Ishikawa (cell line): ENCODE data around the gene OSM.
A peak's percentile ranks its signal among the peaks of the same experiment; 100 is the strongest.

Experiments
- CEBPB ChIP-seq: IDR thresholded peaks from 2 replicates; pipeline ENCODE4 v1.6.1; 2012
- CREB1 ChIP-seq: IDR thresholded peaks from 2 replicates; pipeline ENCODE4 v1.6.1; 2012; ENCODE audit warnings: low read depth
- EGR1 ChIP-seq: IDR thresholded peaks from 2 replicates; pipeline ENCODE4 v1.6.1; 2012
- EP300 ChIP-seq: IDR thresholded peaks from 2 replicates; pipeline ENCODE4 v1.6.1; 2012; ENCODE audit warnings: borderline replicate concordance
- FOXM1 ChIP-seq: IDR thresholded peaks from 2 replicates; pipeline ENCODE4 v1.6.1; 2012; ENCODE audit warnings: low read depth, borderline replicate concordance
- NFIC ChIP-seq: IDR thresholded peaks from 2 replicates; pipeline ENCODE4 v1.6.1; 2012
- RAD21 ChIP-seq: IDR thresholded peaks from 2 replicates; pipeline ENCODE4 v1.6.1; 2012; ENCODE audit warnings: low read depth
- TAF1 ChIP-seq: IDR thresholded peaks from 2 replicates; pipeline ENCODE4 v1.6.1; 2012; ENCODE audit warnings: low read depth, mild to moderate bottlenecking
- TCF12 ChIP-seq: IDR thresholded peaks from 2 replicates; pipeline ENCODE4 v1.6.1; 2012; ENCODE audit warnings: low read depth
- TEAD4 ChIP-seq: IDR thresholded peaks from 2 replicates; pipeline ENCODE4 v1.6.1; 2012
- YY1 ChIP-seq: IDR thresholded peaks from 2 replicates; pipeline ENCODE4 v1.6.1; 2012; ENCODE audit warnings: low read depth
- ZBTB7A ChIP-seq: IDR thresholded peaks from 2 replicates; pipeline ENCODE4 v1.6.1; 2012; ENCODE audit warnings: low read depth
- TF ChIP-seq, protein P1 (sequence below): IDR thresholded peaks from 2 replicates; pipeline ENCODE4 v1.6.1; 2012
- TF ChIP-seq, protein P2 (sequence below): IDR thresholded peaks from 2 replicates; pipeline ENCODE4 v1.6.1; 2012; ENCODE audit warnings: low read depth, mild to moderate bottlenecking
- TF ChIP-seq, protein P3 (sequence below): IDR thresholded peaks from 2 replicates; pipeline ENCODE4 v1.6.1; 2012

Gene OSM

DNA sequence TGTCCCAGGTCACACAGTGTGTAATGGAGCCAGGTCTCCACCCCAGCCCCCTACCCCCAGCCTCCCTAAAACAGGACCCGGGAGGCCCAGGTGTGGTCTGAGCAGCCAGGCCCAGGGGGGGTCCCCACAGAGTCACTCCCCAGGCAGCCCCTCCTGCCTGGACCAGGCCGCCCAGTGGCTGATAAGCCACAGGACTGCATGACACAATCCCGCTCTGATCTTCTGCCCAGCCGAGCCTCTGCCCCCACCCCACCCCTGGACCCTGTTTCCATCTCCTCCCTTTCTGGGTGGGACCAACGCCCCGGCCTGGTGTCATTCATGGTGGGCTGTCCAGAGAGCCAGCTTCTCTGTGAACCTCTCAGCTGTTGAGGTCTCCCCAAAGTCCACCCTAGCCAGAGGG, 12.3 kb downstream of the OSM start:
- TF ChIP-seq, protein P1, sequence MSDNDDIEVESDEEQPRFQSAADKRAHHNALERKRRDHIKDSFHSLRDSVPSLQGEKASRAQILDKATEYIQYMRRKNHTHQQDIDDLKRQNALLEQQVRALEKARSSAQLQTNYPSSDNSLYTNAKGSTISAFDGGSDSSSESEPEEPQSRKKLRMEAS = no peak
- no peak for TF ChIP-seq TEAD4
- no peak for TF ChIP-seq EGR1
- TF ChIP-seq EP300 = no peak
- no peak for TF ChIP-seq TAF1
- TF ChIP-seq, protein P2, sequence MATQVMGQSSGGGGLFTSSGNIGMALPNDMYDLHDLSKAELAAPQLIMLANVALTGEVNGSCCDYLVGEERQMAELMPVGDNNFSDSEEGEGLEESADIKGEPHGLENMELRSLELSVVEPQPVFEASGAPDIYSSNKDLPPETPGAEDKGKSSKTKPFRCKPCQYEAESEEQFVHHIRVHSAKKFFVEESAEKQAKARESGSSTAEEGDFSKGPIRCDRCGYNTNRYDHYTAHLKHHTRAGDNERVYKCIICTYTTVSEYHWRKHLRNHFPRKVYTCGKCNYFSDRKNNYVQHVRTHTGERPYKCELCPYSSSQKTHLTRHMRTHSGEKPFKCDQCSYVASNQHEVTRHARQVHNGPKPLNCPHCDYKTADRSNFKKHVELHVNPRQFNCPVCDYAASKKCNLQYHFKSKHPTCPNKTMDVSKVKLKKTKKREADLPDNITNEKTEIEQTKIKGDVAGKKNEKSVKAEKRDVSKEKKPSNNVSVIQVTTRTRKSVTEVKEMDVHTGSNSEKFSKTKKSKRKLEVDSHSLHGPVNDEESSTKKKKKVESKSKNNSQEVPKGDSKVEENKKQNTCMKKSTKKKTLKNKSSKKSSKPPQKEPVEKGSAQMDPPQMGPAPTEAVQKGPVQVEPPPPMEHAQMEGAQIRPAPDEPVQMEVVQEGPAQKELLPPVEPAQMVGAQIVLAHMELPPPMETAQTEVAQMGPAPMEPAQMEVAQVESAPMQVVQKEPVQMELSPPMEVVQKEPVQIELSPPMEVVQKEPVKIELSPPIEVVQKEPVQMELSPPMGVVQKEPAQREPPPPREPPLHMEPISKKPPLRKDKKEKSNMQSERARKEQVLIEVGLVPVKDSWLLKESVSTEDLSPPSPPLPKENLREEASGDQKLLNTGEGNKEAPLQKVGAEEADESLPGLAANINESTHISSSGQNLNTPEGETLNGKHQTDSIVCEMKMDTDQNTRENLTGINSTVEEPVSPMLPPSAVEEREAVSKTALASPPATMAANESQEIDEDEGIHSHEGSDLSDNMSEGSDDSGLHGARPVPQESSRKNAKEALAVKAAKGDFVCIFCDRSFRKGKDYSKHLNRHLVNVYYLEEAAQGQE = no peak

DNA sequence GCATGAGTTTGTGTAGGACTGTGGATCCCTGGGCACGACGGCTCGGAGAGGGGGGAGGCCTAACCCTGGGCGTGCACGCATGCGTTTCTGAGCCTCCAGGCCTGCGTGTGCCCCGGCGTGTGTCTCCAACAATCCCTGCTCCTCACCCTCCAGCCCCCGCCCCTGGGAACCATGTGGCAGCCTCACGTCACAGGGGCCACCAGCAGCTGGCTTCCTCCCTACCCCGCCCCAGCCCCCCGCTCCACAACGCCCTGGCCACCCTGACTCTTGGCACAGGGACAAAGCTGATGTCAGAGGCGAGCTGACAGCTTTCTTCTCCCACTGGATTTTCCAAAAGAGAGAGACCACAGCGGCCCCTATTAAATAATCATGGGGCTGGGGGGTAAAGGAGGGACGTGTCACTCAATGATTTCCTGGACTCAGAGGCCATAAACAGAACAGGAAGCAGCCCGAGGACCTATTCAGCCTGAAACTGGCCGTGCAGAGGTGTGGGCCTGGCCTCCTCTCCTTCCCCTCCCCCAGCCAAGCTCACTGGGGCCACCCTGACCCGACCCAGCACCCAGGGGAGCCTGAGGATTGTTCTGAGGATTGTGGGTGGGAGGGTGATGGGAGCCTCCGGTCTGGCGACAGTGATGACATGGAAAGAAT, 13.3 kb downstream of the OSM start:
- no peak; the same call in 1 of the 2 replicates for TF ChIP-seq TAF1
- TF ChIP-seq EGR1 = no peak; the same call in 1 of the 2 replicates
- TF ChIP-seq CEBPB = peak; percentile 60; the same call in 1 of the 2 replicates
- peak; percentile 90 for TF ChIP-seq TCF12
- TF ChIP-seq NFIC = peak; percentile 73
- TF ChIP-seq FOXM1 = peak; percentile 90
- no peak for TF ChIP-seq RAD21
- TF ChIP-seq ZBTB7A = peak; percentile 53; the same call in 1 of the 2 replicates
- TF ChIP-seq, protein P2 = no peak
- TF ChIP-seq EP300 = peak; percentile 92
- TF ChIP-seq YY1 = 0 out of 2 replicates have a peak, but pooled peaks have one; percentile 15
- TF ChIP-seq, protein P3, sequence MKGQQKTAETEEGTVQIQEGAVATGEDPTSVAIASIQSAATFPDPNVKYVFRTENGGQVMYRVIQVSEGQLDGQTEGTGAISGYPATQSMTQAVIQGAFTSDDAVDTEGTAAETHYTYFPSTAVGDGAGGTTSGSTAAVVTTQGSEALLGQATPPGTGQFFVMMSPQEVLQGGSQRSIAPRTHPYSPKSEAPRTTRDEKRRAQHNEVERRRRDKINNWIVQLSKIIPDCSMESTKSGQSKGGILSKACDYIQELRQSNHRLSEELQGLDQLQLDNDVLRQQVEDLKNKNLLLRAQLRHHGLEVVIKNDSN = peak; percentile 69
- peak; percentile 31; the same call in 1 of the 2 replicates for TF ChIP-seq CREB1
- TF ChIP-seq, protein P1 = peak; percentile 91
- TF ChIP-seq TEAD4 = peak; percentile 55

DNA sequence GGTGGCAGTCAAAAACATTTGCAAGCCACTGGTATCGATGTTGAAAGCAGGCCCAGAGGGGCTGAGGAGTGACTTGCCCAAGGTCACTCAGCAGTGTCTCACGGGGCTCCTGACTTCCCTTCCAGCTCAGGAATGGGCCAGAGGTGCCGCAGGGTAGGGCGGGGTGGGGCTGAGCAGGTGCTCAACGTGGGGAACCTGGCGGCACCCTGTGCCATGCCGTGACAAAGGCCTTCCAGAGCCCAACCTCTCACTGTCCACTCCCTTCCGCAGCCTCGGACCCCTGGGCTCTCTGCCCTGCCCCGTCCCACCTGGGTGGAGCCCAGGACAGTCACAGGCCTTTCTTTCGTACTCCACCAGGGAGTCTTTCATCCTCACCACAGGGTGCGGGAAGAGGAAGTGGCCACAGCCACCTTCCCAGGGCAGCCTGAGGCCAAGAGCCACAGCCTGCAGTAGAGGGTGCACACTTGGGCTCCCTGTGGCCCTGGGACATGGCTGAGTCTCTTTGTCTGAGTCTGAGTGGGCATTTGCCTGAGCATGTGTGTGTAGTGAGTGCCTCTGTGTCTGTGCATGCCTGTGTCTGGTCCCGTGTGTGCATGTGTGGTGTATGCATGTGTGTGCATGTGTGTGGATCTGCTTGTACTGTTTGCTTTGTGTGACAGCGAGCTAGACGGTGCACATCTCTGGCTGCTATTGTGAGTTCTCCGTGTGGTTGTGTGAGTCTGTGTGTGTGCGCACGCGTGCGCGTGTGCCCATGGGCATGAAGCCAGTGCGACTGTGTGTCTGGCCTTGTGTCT, 14.0 kb downstream of the OSM start:
- TF ChIP-seq CEBPB (peak; percentile 48; the same call in 1 of the 2 replicates), ZBTB7A (0 out of 2 replicates have a peak, but pooled peaks have one; percentile 63), FOXM1 (peak; percentile 99), NFIC (peak; percentile 96), TEAD4 (peak; percentile 95), TAF1 (no peak), RAD21 (peak; percentile 28), TCF12 (peak; percentile 100), YY1 (peak; percentile 59; the same call in 1 of the 2 replicates), EGR1 (no peak), EP300 (peak; percentile 100), CREB1 (0 out of 2 replicates have a peak, but pooled peaks have one; percentile 43)
- TF ChIP-seq, protein P2 = 0 out of 2 replicates have a peak, but pooled peaks have one; percentile 8
- TF ChIP-seq, protein P3 = 0 out of 2 replicates have a peak, but pooled peaks have one; percentile 19
- TF ChIP-seq, protein P1 = peak; percentile 60
